Cardiac fibroblast (primary cell): ENCODE data around the gene LMCD1.

Source experiments
- DNase-seq, 2 donors: peaks; one replicate each; pipeline versions ENCODE4 v3.0.0 to v3.0.0-alpha.2; 2010; ENCODE audit warnings: low read depth in 2 of 2
- H3K4me3 ChIP-seq, 2 donors: replicated peaks in 1 of 2; 1 replicate in 1 of 2; 2 replicates in 1 of 2; pipeline ENCODE4 v1.5.1; 2011; ENCODE audit warnings: low read depth in 2 of 2, low read length in 2 of 2, mild to moderate bottlenecking in 2 of 2, moderate library complexity in 1 of 2
- TF ChIP-seq, protein P1 (sequence below): IDR thresholded peaks from one replicate; pipeline ENCODE4 v1.5.1; 2011; ENCODE audit warnings: low read depth, mild to moderate bottlenecking, low read length, inconsistent platforms

LMCD1 gene

DNA sequence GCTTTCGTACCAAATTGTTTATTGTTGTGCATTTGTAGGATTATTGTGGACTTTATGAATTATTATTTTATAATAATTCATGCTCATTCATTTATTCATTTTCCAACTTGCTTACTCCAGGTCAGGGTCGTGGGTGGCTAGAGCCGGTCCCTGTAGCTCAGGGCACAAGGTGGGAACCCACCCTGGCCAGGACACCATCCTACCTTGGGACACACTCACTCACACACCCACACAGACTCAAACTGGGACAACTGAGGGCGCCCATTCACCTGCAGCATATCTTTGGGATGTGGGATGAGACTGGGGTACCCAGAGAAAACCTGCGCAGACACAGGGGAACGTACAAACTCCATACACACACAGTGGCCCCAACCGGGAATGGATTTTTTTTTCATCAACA lies 102.4 kb downstream of the LMCD1 start:
- DNase-seq: no peak
- TF ChIP-seq, protein P1, sequence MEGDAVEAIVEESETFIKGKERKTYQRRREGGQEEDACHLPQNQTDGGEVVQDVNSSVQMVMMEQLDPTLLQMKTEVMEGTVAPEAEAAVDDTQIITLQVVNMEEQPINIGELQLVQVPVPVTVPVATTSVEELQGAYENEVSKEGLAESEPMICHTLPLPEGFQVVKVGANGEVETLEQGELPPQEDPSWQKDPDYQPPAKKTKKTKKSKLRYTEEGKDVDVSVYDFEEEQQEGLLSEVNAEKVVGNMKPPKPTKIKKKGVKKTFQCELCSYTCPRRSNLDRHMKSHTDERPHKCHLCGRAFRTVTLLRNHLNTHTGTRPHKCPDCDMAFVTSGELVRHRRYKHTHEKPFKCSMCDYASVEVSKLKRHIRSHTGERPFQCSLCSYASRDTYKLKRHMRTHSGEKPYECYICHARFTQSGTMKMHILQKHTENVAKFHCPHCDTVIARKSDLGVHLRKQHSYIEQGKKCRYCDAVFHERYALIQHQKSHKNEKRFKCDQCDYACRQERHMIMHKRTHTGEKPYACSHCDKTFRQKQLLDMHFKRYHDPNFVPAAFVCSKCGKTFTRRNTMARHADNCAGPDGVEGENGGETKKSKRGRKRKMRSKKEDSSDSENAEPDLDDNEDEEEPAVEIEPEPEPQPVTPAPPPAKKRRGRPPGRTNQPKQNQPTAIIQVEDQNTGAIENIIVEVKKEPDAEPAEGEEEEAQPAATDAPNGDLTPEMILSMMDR: no peak
- H3K4me3 ChIP-seq: no peak overlapping the region

DNA sequence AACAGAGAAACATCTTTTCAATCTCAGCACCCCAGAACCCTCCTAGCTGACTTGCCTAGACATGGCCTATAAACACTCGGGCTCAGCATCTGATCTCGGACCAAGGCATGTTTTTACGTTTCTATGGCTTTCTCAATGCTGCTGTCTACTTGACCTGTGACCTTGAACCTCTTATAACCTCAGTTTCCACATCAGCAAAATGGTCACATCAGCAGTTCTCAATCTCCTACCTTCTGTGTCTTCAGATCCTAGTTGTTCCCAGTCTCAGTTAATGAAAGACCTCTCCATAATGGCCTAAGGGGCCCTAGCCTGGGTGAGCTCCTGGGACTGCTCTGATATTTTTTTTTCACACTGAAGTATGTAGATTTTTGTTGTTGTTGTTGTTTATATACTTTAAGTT lies 103.4 kb downstream of the LMCD1 start:
- TF ChIP-seq, protein P1: no peak
- no peak for DNase-seq
- no peak overlapping the region for H3K4me3 ChIP-seq

DNA sequence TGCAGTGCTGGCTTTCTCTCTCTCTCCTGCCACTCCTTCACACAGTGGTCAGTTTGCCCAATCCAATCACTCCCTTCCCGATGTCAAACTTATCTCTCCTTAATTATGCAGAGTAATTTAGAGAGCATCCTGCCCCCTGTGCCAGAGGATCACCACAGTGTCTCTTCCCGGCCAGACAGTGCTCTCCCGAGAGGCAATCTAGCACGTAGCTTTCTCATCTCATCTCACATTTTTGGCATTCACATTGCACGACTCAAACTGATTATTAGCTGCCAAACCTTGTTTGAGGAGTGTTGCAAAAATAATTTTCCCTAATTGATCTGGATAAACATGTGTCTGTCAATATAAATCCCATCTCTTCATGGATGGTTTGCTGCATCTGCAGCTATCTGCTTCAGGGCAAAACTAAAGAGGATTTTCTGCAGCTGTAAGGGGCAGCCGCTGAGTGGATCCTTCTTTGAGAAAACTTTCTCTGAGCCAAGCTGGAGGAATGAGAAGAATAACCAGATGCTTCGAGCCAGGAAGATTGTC lies 105.1 kb downstream of the LMCD1 start:
- peak; percentile 22 to 27 for DNase-seq
- TF ChIP-seq, protein P1: no peak
- H3K4me3 ChIP-seq: no peak overlapping the region

DNA sequence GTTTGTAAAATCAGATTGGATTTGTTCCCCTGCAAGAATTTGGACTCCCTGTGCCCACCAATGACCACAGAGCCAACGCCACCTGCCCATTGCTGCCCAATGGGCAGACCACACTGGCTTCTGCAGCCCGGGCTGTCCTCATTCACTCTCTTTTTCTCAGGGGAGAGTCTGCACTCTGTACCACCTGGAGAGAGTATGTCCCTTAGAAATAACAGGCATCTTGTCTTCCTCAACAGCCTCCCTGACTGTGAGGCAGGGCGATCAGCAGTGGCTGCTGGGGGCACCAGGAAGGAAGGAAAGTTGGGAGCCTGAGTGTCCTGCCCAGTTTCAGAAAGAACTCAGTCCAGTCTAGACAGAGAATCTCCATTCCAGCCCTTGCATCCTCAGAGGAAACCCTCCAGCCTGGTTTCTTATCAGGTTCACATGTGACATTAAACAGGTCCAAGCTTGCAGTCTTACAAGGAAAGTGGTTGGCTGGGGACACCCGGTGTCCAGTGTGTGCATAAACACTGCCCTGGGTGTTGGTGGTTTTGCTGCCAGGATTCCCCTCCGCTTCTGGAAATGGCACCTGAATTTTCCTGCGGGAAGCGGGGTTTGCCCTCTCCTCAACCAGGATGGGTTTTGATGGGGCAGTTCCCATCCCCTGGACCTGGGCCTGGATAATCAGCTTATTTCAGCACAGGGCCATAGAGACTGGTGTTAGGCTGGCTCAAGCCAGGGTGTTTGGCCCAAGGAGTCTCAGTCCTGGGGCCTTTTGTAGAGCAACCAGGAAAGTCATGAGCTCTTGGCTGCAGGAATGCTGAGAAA lies 105.8 kb downstream of the LMCD1 start:
- no peak overlapping the region for H3K4me3 ChIP-seq
- DNase-seq: peak; percentile 84 to 94
- TF ChIP-seq, protein P1: peak; percentile 77

DNA sequence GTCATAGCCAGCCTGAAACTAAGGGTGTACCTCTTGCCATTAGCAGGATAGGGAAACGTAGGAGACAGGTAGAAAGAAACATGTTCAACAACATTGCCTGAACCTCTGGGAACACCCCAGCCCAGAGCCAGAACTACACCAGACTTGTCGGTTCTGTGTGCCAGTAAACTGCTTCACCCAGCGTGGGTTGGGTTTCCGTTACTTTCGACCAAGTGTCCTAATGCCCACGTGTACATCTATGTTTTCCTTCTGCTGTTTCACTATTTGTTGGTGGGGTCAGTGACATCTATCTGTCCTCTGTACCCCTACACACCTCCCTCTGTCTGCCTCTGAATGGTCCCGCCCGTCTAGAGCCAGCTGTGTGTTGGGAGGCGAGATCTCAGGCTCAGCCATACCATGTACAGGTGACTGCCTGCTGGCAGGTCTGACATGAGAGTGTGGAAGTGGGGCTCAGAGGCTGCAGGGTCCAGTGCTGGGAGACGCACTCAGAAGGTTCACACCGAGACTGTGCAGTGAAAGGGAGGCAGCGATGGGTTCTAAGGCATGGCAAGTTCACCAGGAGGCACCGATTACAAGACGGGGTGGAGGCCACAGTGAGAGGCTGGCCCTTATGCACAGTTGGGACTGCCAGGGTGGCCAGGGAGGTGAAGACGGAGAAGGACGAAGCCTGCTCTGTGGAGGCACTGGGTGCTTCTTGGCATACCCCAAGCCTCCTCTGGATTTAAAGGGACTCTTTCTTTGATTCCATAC lies 106.6 kb downstream of the LMCD1 start:
- no peak for DNase-seq
- no peak overlapping the region for H3K4me3 ChIP-seq
- TF ChIP-seq, protein P1: no peak

DNA sequence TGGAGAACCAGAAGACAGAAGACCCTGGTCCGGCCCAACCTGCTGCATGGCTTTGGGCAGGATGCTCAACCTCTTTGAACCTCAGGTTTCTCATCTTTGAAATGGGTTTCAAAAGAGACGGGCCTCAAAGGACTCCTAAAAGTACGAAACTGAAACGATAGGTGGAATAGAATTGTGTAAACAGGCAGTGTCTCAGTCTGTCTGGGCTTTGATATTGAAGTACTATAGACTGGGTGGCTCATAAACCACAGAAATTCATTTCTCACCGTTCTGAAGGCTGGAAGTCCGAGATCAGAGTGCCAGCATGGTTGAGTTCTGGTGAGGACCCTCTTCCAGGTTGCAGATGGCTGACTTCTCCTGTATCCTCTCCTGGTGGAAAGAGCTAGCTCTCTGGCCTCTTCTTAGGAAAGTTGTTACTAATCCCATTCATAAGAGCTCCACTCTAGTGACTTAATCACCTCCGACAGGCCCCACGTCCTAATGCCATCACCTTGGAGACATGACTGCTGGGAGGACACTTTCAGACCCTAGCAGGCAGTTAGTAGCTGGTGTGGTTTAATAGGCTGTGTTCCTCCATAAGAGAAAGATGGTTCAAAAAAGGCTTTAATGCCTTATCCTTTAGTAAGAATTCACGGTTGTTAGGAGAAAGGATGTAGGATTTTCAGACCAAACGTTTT lies 107.3 kb downstream of the LMCD1 start:
- TF ChIP-seq, protein P1: no peak
- no peak for DNase-seq
- no peak overlapping the region for H3K4me3 ChIP-seq
